HEK293 (cell line): ENCODE results near the gene MRPL54.

Experiments used
- ZNF121 ChIP-seq: fragments of 450-650 bp; formaldehyde crosslinking; IDR thresholded peaks from 2 replicates; pipeline ENCODE4 v1.5.1; 2016; ENCODE audit warnings: missing biosample characterization, missing genetic modification characterization
- ZNF701 ChIP-seq: fragments of 450-650 bp; formaldehyde crosslinking; IDR thresholded peaks from 2 replicates; pipeline ENCODE4 v1.5.1; 2016; ENCODE audit warnings: missing biosample characterization, missing genetic modification characterization

- no peak for TF ChIP-seq ZNF701
- TF ChIP-seq ZNF121 (tag by site-specific recombination) = no peak
Measured at GRCh38 chr19:3721131-3721886, 41.2 kb upstream of the MRPL54 start.
